Lung (tissue), 16 donors: ENCODE measurements around the gene ZNF223. TPM values are rescaled to one million over a fixed set of nuclear protein-coding genes. Genes with fewer than 3 reads are reported as not detected.

Source experiments
- ATAC-seq: fragments of 200-7000 bp; cut with Tn5 transposase; one replicate; pipeline ENCODE4 v1.9.1; 2020; ENCODE audit warnings: moderate number of reproducible peaks; ENCODE audit not compliant: insufficient read depth, low FRiP score
- DNase-seq, 3 donors: peaks; one replicate each; pipeline ENCODE4 v3.0.0-alpha.2; 2013 to 2017
- H3K27ac ChIP-seq, 2 donors: one replicate each; pipeline ENCODE4 v1.5.1; 2013; ENCODE audit warnings: mild to moderate bottlenecking in 2 of 2, moderate library complexity in 2 of 2, control low read depth in 1 of 2, inconsistent platforms in 1 of 2, low read depth in 1 of 2, low read length in 1 of 2
- H3K27me3 ChIP-seq, 3 donors: one replicate each; pipeline ENCODE4 v1.5.1; 2013; ENCODE audit warnings: low read length in 2 of 3; ENCODE audit not compliant: control insufficient read depth in 3 of 3, insufficient read depth in 3 of 3
- H3K36me3 ChIP-seq, 4 donors: one replicate each; pipeline ENCODE4 v1.5.1; 2013; ENCODE audit warnings: low read length in 4 of 4, mild to moderate bottlenecking in 1 of 4, moderate library complexity in 1 of 4; ENCODE audit not compliant: control insufficient read depth in 4 of 4, insufficient read depth in 4 of 4
- H3K4me1 ChIP-seq, 5 donors: one replicate each; pipeline ENCODE4 v1.5.1; 2013; ENCODE audit warnings: low read length in 5 of 5, mild to moderate bottlenecking in 2 of 5, moderate library complexity in 1 of 5; ENCODE audit not compliant: control insufficient read depth in 5 of 5, insufficient read depth in 5 of 5
- H3K4me3 ChIP-seq: one replicate; pipeline ENCODE4 v1.5.1; 2013; ENCODE audit warnings: mild to moderate bottlenecking, control low read depth, moderate library complexity
- H3K9ac ChIP-seq, 2 donors: one replicate each; pipeline ENCODE4 v1.5.1; 2013; ENCODE audit warnings: low read length in 2 of 2, control low read depth in 1 of 2; ENCODE audit not compliant: insufficient read depth in 1 of 2
- H3K9me3 ChIP-seq, 4 donors: one replicate each; pipeline ENCODE4 v1.5.1; 2013; ENCODE audit warnings: low read length in 3 of 4, mild to moderate bottlenecking in 1 of 4, moderate library complexity in 1 of 4; ENCODE audit not compliant: control insufficient read depth in 4 of 4, insufficient read depth in 3 of 4
- CTCF ChIP-seq: IDR thresholded peaks from 2 replicates; pipeline ENCODE4 v1.5.1; 2012; ENCODE audit warnings: mild to moderate bottlenecking; ENCODE audit errors: control extremely low read depth, extremely low read depth
- WGBS, 2 donors: extraction: QIAGEN DNeasy Blood & Tissue Kit; methylation state at CpG; one replicate each; pipeline ENCODE4 v1.1.7; 2013; 5-methylcytosine and 5-hydroxymethylcytosine counted together
- long read RNA-seq, 5 donors: transcript quantifications; one replicate each; lab custom pipeline, GENCODE V29; 2026
- polyA plus RNA-seq, 2 donors: library from polyadenylated mRNA; stranded (reverse); fragments of 200-250 nt; gene quantifications; one replicate each; pipeline ENCODE4 v1.2.1, GENCODE V29; 2013
- total RNA-seq, 2 donors: library from RNA; depleted of rRNA in 1 of 2; stranded (reverse); fragments of >200 nt in 1 of 2; gene quantifications; one replicate each; pipeline ENCODE4 v1.2.1, GENCODE V29; 2014 to 2021
- donor health status: control.
- donor health status: control.
- donor health status: Bipolar disorder and iron deficiency.
- donor health status: healthy.
- donor health status: DM: yes; HTN: yes; CAD: no.

ZNF223 gene
- total RNA-seq = 1 to 10 TPM; 5.6 to 9.6 TPM
- polyA plus RNA-seq = 1 to 10 TPM; 2.8 to 3.9 TPM
- long read RNA-seq, donor 1, transcript ZNF223-201 (5 exons, 2,418 nt) = major isoform, 5 of 7 reads
- long read RNA-seq, donor 1, partial matches to known transcripts = 0 of 7 reads
- long read RNA-seq, donor 1, other reads (novel, unspliced or antisense) = 0 of 7 reads
- long read RNA-seq, donor 2, partial matches to known transcripts = 0 of 1 reads
- long read RNA-seq, donor 2, other reads (novel, unspliced or antisense) = 0 of 1 reads
- long read RNA-seq, donor 3, partial matches to known transcripts = 0 of 4 reads
- long read RNA-seq, donor 3, other reads (novel, unspliced or antisense) = 0 of 4 reads
- long read RNA-seq, donor 4, partial matches to known transcripts = 0 of 3 reads
- long read RNA-seq, donor 4, other reads (novel, unspliced or antisense) = 0 of 3 reads
- long read RNA-seq, donor 5, partial matches to known transcripts = 0 of 3 reads
- long read RNA-seq, donor 5, other reads (novel, unspliced or antisense) = 0 of 3 reads

GRCh38 chr19:44051650-44052402 lies at the start of gene ZNF223:
ZNF223 (plus strand) TSS chr19:44052036; CDS start chr19:44055177, 3,141 bp downstream.
- H3K9ac ChIP-seq = peak within 1 kb of the TSS; percentile 47 to 79
- DNase-seq (peak; percentile 96 to 98 (median 98)), ATAC-seq (peak; percentile 96)
- no peak for TF ChIP-seq CTCF
- 1 to 2% methylated on average over 38 of the region's 38 CpGs for WGBS, 2 donors
- peaks cover 0 to 16% (median 3%) of the 10 kb centered on the region in 5 donors for H3K4me1 ChIP-seq
- H3K9me3 ChIP-seq = peaks cover 0 to 11% (median 0%) of the 10 kb centered on the region in 4 donors
- H3K27me3 ChIP-seq = peaks cover 0 to 2% (median 0%) of the 10 kb centered on the region in 3 donors
- peaks cover 0 to 13% (median 6%) of the 10 kb centered on the region in 4 donors for H3K36me3 ChIP-seq
- H3K27ac ChIP-seq = peak within 1 kb of the TSS; percentile 78 to 92
- H3K4me3 ChIP-seq = peak within 1 kb of the TSS; percentile 74

- H3K9ac ChIP-seq = peak overlapping the region in 1 of 2 donors; percentile 98
- H3K27me3 ChIP-seq = no peaks in the 10 kb centered on the region
- H3K9me3 ChIP-seq = peaks cover 0 to 10% (median 5%) of the 10 kb centered on the region in 4 donors
- H3K4me1 ChIP-seq = peaks cover 0 to 9% (median 6%) of the 10 kb centered on the region in 5 donors
- no peak for ATAC-seq
- TF ChIP-seq CTCF = no peak
- DNase-seq = no peak
- H3K4me3 ChIP-seq = peak overlapping the region; percentile 62
- H3K36me3 ChIP-seq = peaks cover 0 to 10% (median 7%) of the 10 kb centered on the region in 4 donors
- H3K27ac ChIP-seq = peak overlapping the region; percentile 61 to 85
- 10 to 16% methylated on average over 8 of the region's 8 CpGs for WGBS, 2 donors
Observed at GRCh38 chr19:44002212-44002565, 49.6 kb upstream of the ZNF223 start.

- H3K4me3 ChIP-seq = peak within 1 kb of the TSS; percentile 73
- H3K4me1 ChIP-seq = peaks cover 0 to 9% (median 6%) of the 10 kb centered on the region in 5 donors
- peak within 1 kb of the TSS; percentile 50 to 98 for H3K9ac ChIP-seq
- peaks cover 0 to 11% (median 7%) of the 10 kb centered on the region in 4 donors for H3K9me3 ChIP-seq
- peak within 1 kb of the TSS; percentile 61 to 85 for H3K27ac ChIP-seq
- H3K36me3 ChIP-seq = peaks cover 4 to 15% (median 11%) of the 10 kb centered on the region in 4 donors
- 1% methylated on average over 48 of the region's 48 CpGs for WGBS, 2 donors
- H3K27me3 ChIP-seq = no peaks in the 10 kb centered on the region
- TF ChIP-seq CTCF = no peak
- peak; percentile 93 for ATAC-seq
- DNase-seq = peak; percentile 96 to 99 (median 99)
Observed at GRCh38 chr19:44002566-44003460, 49.0 kb upstream of the ZNF223 start, which contains the start of gene ZNF230. ZNF230 (plus strand) TSS chr19:44002957; CDS start chr19:44007079, 4,122 bp downstream.
